ENCODE results near the gene DDI2. TPM values are rescaled to one million over a fixed set of nuclear protein-coding genes. Genes with fewer than 3 reads are reported as not detected.

The DDI2 gene
- total and polyA plus RNA-seq, 10 of the 15 experiments (the other 5 are each of a cell fraction or from before 2014, with no cell fraction given), result 3.3 to 33.1 (median 11.6) TPM

- in situ Hi-C loops (cut with MboI), result no loop called here
- no peak for FAIRE-seq
Observed at GRCh38 chr1:15639262-15639661, 22.0 kb downstream of the DDI2 start.

GRCh38 chr1:15639931-15640330 is 22.7 kb downstream of the DDI2 start:
- DNase-seq (ENCODE audit: low read depth, low spot score) (no peak), ATAC-seq (no peak), FAIRE-seq (no peak)
- peaks cover 11 to 28% of the 10 kb centered on the region in 2 experiments for H3K36me3 ChIP-seq (ENCODE audit: control insufficient read depth in 2 of 2, insufficient read depth in 2 of 2, low read length in 1 of 2)
- ChIA-PET SMC1A (ENCODE audit: uncharacterized antibody, unreplicated experiment) (no interaction called here), CTCF (no interaction called here), RAD21 (ENCODE audit: unreplicated experiment) (no interaction called here), POLR2A (no interaction called here)
- H3K27ac ChIP-seq (ENCODE audit: control insufficient read depth, insufficient read depth), result no peak overlapping the region
- no peaks in the 10 kb centered on the region; the same call in 1 of the 2 replicates for H4K20me1 ChIP-seq (ENCODE audit: control insufficient read depth, insufficient read depth)
- no peaks in the 10 kb centered on the region for H3K9me3 ChIP-seq (replicated peaks; ENCODE audit: control insufficient read depth, insufficient read depth, low read length)
- H3K4me1 ChIP-seq (ENCODE audit: control insufficient read depth, insufficient read depth, low read length), result no peaks in the 10 kb centered on the region
- no peak overlapping the region for H3K4me3 ChIP-seq
- no peak overlapping the region for H2AFZ ChIP-seq (ENCODE audit: control insufficient read depth, low read depth, low read length)
- intact Hi-C loops (cut with micrococcal nuclease; ENCODE audit: unreplicated experiment) (no loop called here), in situ Hi-C loops (cut with MboI) (no loop called here)
- no TSS peak for BruUV-seq (replicated peaks)
- WGBS (ENCODE audit: insufficient coverage, insufficient replicate concordance, low lambda C conversion rate, missing lambda C conversion rate), result 98% methylated on average over 4 of the region's 4 CpGs
- no peaks in the 10 kb centered on the region for H3K27me3 ChIP-seq (replicated peaks in 1 of 2; ENCODE audit: control insufficient read depth in 2 of 2, insufficient read depth in 2 of 2, low read length in 1 of 2)
- H3K4me2 ChIP-seq (ENCODE audit: control insufficient read depth, insufficient read depth), result no peak overlapping the region
- TF ChIP-seq CBFB (IDR thresholded peaks at IDR 0.05; ENCODE audit: low read depth) (no peak), FOS (IDR thresholded peaks at IDR 0.05; ENCODE audit: borderline replicate concordance, extremely low read depth, insufficient read length) (no peak), TCF3 (IDR thresholded peaks at IDR 0.05; ENCODE audit: borderline replicate concordance, insufficient read depth, low read depth, low read length) (no peak), HDAC2 (IDR thresholded peaks at IDR 0.05) (no peak), ZZZ3 (IDR thresholded peaks at IDR 0.05; ENCODE audit: control insufficient read depth, insufficient read length, low read depth) (no peak), HDGF (IDR thresholded peaks at IDR 0.05) (no peak), IKZF2 (IDR thresholded peaks at IDR 0.05) (no peak), ATF3 (IDR thresholded peaks at IDR 0.05; ENCODE audit: borderline replicate concordance, extremely low read depth, low read depth, low read length) (no peak), BHLHE40 (IDR thresholded peaks at IDR 0.05; ENCODE audit: borderline replicate concordance in 1 of 2, low read depth in 2 of 2, low read length in 1 of 2) (no peak), ZNF24 (IDR thresholded peaks at IDR 0.05) (no peak), MYC (IDR thresholded peaks at IDR 0.05; ENCODE audit: insufficient read depth, insufficient read length, insufficient replicate concordance, low read length, severe bottlenecking) (no peak), KLF5 (IDR thresholded peaks at IDR 0.05; ENCODE audit: partially characterized antibody) (no peak)
- TF ChIP-seq, protein P1, sequence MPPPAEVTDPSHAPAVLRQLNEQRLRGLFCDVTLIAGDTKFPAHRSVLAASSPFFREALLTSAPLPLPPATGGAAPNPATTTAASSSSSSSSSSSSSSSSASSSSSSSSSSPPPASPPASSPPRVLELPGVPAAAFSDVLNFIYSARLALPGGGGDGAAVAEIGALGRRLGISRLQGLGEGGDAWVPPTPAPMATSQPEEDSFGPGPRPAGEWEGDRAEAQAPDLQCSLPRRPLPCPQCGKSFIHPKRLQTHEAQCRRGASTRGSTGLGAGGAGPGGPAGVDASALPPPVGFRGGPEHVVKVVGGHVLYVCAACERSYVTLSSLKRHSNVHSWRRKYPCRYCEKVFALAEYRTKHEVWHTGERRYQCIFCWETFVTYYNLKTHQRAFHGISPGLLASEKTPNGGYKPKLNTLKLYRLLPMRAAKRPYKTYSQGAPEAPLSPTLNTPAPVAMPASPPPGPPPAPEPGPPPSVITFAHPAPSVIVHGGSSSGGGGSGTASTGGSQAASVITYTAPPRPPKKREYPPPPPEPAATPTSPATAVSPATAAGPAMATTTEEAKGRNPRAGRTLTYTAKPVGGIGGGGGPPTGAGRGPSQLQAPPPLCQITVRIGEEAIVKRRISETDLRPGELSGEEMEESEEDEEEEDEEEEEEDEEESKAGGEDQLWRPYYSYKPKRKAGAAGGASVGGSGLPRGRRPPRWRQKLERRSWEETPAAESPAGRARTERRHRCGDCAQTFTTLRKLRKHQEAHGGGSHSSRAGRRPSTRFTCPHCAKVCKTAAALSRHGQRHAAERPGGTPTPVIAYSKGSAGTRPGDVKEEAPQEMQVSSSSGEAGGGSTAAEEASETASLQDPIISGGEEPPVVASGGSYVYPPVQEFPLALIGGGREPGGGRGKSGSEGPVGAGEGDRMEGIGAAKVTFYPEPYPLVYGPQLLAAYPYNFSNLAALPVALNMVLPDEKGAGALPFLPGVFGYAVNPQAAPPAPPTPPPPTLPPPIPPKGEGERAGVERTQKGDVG (CRISPR knock-in tag; IDR thresholded peaks at IDR 0.05), result no peak
- H3K79me2 ChIP-seq (ENCODE audit: control insufficient read depth, insufficient read depth, low read length), result no peaks in the 10 kb centered on the region
- H3K9ac ChIP-seq (ENCODE audit: control insufficient read depth, insufficient read depth, low read length), result no peak overlapping the region

More at GRCh38 chr1:15639262-15639661, 22.0 kb downstream of the DDI2 start:
- ChIA-PET POLR2A (no interaction called here), CTCF (no interaction called here), RAD21 (ENCODE audit: unreplicated experiment) (no interaction called here), SMC1A (ENCODE audit: uncharacterized antibody, unreplicated experiment) (interaction anchor here (1.9 kb wide), 1 partner anchor 14 kb away, joined by 5 read pairs; no protein-coding TSS in a partner anchor)
- no peaks in the 10 kb centered on the region for H3K79me2 ChIP-seq (ENCODE audit: control insufficient read depth, insufficient read depth, low read length)
- no peaks in the 10 kb centered on the region for H3K27me3 ChIP-seq (replicated peaks in 1 of 2; ENCODE audit: control insufficient read depth in 2 of 2, insufficient read depth in 2 of 2, low read length in 1 of 2)
- ATAC-seq (no peak), DNase-seq (ENCODE audit: low read depth, low spot score) (no peak)
- intact Hi-C loops (cut with micrococcal nuclease; ENCODE audit: unreplicated experiment), result no loop called here
- H3K36me3 ChIP-seq (ENCODE audit: control insufficient read depth in 2 of 2, insufficient read depth in 2 of 2, low read length in 1 of 2), result peaks cover 13 to 33% of the 10 kb centered on the region in 2 experiments
- H3K4me3 ChIP-seq, result no peak overlapping the region
- no peaks in the 10 kb centered on the region for H3K9me3 ChIP-seq (replicated peaks; ENCODE audit: control insufficient read depth, insufficient read depth, low read length)
- H2AFZ ChIP-seq (ENCODE audit: control insufficient read depth, low read depth, low read length), result no peak overlapping the region
- TF ChIP-seq PAX5 (IDR thresholded peaks at IDR 0.05; ENCODE audit: borderline replicate concordance, low read depth, low read length) (no peak), NR2C1 (IDR thresholded peaks at IDR 0.05) (no peak), TCF12 (IDR thresholded peaks at IDR 0.05; ENCODE audit: low read depth, low read length) (no peak), ESRRA (IDR thresholded peaks at IDR 0.05; ENCODE audit: low read length) (no peak), YY1 (IDR thresholded peaks at IDR 0.05; ENCODE audit: low read depth, low read length) (no peak), YBX1 (IDR thresholded peaks at IDR 0.05) (no peak), ZNF217 (IDR thresholded peaks at IDR 0.05) (no peak)
- BruUV-seq (replicated peaks), result no TSS peak
- no peaks in the 10 kb centered on the region for H3K4me1 ChIP-seq (ENCODE audit: control insufficient read depth, insufficient read depth, low read length)
- no peaks in the 10 kb centered on the region; the same call in 1 of the 2 replicates for H4K20me1 ChIP-seq (ENCODE audit: control insufficient read depth, insufficient read depth)
- H3K4me2 ChIP-seq (ENCODE audit: control insufficient read depth, insufficient read depth), result no peak overlapping the region
- no peak overlapping the region for H3K27ac ChIP-seq (ENCODE audit: control insufficient read depth, insufficient read depth)
- H3K9ac ChIP-seq (ENCODE audit: control insufficient read depth, insufficient read depth, low read length), result no peak overlapping the region

All from GM12878 (cell line).